HepG2 (cell line): ENCODE results near the gene CLEC6A.

Experiments
- CTCF ChIP-seq: sonication (generic); formaldehyde crosslinking; IDR thresholded peaks from 2 replicates; pipeline ENCODE4 v1.5.0; 2020; ENCODE audit warnings: mild to moderate bottlenecking, missing genetic modification reagents, moderate library complexity
- HNRNPK ChIP-seq: fragments of 200-400 bp; formaldehyde crosslinking; IDR thresholded peaks from 2 replicates; pipeline ENCODE4 v1.6.1; 2018; ENCODE audit warnings: low read length, low read depth, moderate library complexity, mild to moderate bottlenecking; ENCODE audit not compliant: poor library complexity, severe bottlenecking
- PBX3 ChIP-seq: sonication (generic); formaldehyde crosslinking; IDR thresholded peaks from 2 replicates; pipeline ENCODE4 v1.8.1; 2023; ENCODE audit warnings: missing genetic modification reagents, inconsistent platforms, borderline replicate concordance

DNA sequence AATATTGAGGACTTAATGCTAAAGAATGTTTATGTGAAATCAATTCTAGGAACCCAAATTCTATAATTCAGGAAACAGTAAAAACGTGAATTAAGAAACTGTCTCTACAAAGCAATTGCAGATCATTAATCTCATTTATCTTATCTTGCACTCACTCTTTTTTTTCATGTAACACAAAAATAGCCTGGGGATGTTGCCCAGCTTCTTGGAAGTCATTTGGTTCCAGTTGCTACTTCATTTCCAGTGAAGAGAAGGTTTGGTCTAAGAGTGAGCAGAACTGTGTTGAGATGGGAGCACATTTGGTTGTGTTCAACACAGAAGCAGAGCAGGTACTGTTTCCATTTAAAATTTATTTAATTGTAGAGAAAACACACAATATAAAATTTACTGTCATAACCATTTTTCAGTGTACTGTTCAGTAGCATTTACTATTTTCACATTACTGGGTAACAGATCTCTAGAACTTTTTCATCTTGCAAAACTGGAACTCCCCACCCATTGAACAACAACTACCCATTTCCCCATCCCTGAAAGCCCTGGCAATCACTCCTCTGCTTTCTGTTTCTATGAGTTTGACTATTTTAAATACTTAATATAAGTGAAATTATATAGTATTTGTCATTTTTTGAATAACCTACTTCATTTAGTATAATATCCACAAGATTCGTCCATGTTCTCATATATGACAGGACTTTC lies 9.7 kb downstream of the CLEC6A start:
- TF ChIP-seq CTCF (CRISPR knock-in tag) (no peak), PBX3 (no peak), HNRNPK (no peak)
